SW480 (cell line): ENCODE measurements around the gene RBM26.

Experiments used
- DNase-seq: peaks from one replicate; pipeline ENCODE4 v3.0.0-alpha.2; 2016; ENCODE audit warnings: low spot score

The RBM26 gene

GRCh38 chr13:79419365-79419764, 13.3 kb upstream of the RBM26 start:
- DNase-seq = no peak

GRCh38 chr13:79417741-79418140, 11.7 kb upstream of the RBM26 start:
- DNase-seq = no peak

GRCh38 chr13:79413521-79413920, 7.5 kb upstream of the RBM26 start:
- no peak for DNase-seq

- no peak for DNase-seq
These were observed 3.8 kb upstream of the RBM26 start for GRCh38 chr13:79409828-79410227.

GRCh38 chr13:79407349-79407979, 1.4 kb upstream of the RBM26 start:
- DNase-seq = no peak

GRCh38 chr13:79406597-79406908, 498 bp upstream of the RBM26 start:
- DNase-seq = no peak

GRCh38 chr13:79405501-79405830, 589 bp downstream of the RBM26 start:
- peak; percentile 18 for DNase-seq

- peak; percentile 51 for DNase-seq
These were observed 1.1 kb downstream of the RBM26 start for GRCh38 chr13:79404985-79405384.

GRCh38 chr13:79404361-79404760, 1.7 kb downstream of the RBM26 start:
- DNase-seq = no peak

GRCh38 chr13:79403113-79403512, 2.9 kb downstream of the RBM26 start:
- DNase-seq = no peak

- DNase-seq = no peak
These were observed 3.4 kb downstream of the RBM26 start for GRCh38 chr13:79402679-79403078.

- no peak for DNase-seq
These were observed 3.9 kb downstream of the RBM26 start for GRCh38 chr13:79402074-79402635.

GRCh38 chr13:79401259-79402070, 4.6 kb downstream of the RBM26 start:
- DNase-seq = no peak

GRCh38 chr13:79398915-79399314, 7.1 kb downstream of the RBM26 start:
- no peak for DNase-seq

GRCh38 chr13:79398127-79398526, 7.9 kb downstream of the RBM26 start:
- DNase-seq = no peak

GRCh38 chr13:79395881-79396280, 10.2 kb downstream of the RBM26 start:
- DNase-seq = no peak

GRCh38 chr13:79393564-79394249, 12.3 kb downstream of the RBM26 start:
- no peak for DNase-seq

GRCh38 chr13:79392882-79393563, 13.0 kb downstream of the RBM26 start:
- DNase-seq = no peak

- no peak for DNase-seq
These were observed 17.0 kb downstream of the RBM26 start for GRCh38 chr13:79389026-79389425.

- no peak for DNase-seq
These were observed 18.2 kb downstream of the RBM26 start for GRCh38 chr13:79387853-79388252.

- DNase-seq = no peak
These were observed 19.8 kb downstream of the RBM26 start for GRCh38 chr13:79386125-79386826.

GRCh38 chr13:79385694-79386093, 20.4 kb downstream of the RBM26 start:
- no peak for DNase-seq
